ENCODE measurements around the gene ZNF280D. TPM values are rescaled to one million over a fixed set of nuclear protein-coding genes. Genes with fewer than 3 reads are reported as not detected.

Gene ZNF280D
- total RNA-seq, 1 donor from 2014 or later, result 8.7 TPM

GRCh38 chr15:56619887-56620286 lies 113.4 kb downstream of the ZNF280D start:
- no peak for FAIRE-seq
- DNase-seq (ENCODE audit: low read depth), result no peak
- Histone ChIP-seq H3K36me3 (ENCODE audit: control insufficient read depth, insufficient read depth, low read length) (no peaks in the 10 kb centered on the region), H3K27me3 (ENCODE audit: control insufficient read depth, insufficient read depth, low read length) (no peaks in the 10 kb centered on the region), H3K4me3 (ENCODE audit: low read depth, low read length) (no peak overlapping the region)
- TF ChIP-seq, protein P1, sequence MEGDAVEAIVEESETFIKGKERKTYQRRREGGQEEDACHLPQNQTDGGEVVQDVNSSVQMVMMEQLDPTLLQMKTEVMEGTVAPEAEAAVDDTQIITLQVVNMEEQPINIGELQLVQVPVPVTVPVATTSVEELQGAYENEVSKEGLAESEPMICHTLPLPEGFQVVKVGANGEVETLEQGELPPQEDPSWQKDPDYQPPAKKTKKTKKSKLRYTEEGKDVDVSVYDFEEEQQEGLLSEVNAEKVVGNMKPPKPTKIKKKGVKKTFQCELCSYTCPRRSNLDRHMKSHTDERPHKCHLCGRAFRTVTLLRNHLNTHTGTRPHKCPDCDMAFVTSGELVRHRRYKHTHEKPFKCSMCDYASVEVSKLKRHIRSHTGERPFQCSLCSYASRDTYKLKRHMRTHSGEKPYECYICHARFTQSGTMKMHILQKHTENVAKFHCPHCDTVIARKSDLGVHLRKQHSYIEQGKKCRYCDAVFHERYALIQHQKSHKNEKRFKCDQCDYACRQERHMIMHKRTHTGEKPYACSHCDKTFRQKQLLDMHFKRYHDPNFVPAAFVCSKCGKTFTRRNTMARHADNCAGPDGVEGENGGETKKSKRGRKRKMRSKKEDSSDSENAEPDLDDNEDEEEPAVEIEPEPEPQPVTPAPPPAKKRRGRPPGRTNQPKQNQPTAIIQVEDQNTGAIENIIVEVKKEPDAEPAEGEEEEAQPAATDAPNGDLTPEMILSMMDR (IDR thresholded peaks at IDR 0.05; ENCODE audit: insufficient read depth, low read length, severe bottlenecking), result no peak

- no peak for FAIRE-seq
- no peak overlapping the region for H3K4me3 ChIP-seq (ENCODE audit: low read depth, low read length)
- no peaks in the 10 kb centered on the region for H3K36me3 ChIP-seq (ENCODE audit: control insufficient read depth, insufficient read depth, low read length)
These were observed 115.7 kb downstream of the ZNF280D start for GRCh38 chr15:56617628-56618027.

GRCh38 chr15:56616551-56616950 lies 116.8 kb downstream of the ZNF280D start:
- H3K27me3 ChIP-seq (ENCODE audit: control insufficient read depth, insufficient read depth, low read length), result no peaks in the 10 kb centered on the region
- TF ChIP-seq, protein P1 (IDR thresholded peaks at IDR 0.05; ENCODE audit: insufficient read depth, low read length, severe bottlenecking), result no peak
- H3K4me3 ChIP-seq (ENCODE audit: low read depth, low read length), result no peak overlapping the region
- FAIRE-seq, result no peak
- no peak for DNase-seq (ENCODE audit: low read depth)
- H3K36me3 ChIP-seq (ENCODE audit: control insufficient read depth, insufficient read depth, low read length), result no peaks in the 10 kb centered on the region

More at GRCh38 chr15:56617628-56618027, 115.7 kb downstream of the ZNF280D start:
- TF ChIP-seq, protein P1 (IDR thresholded peaks at IDR 0.05; ENCODE audit: insufficient read depth, low read length, severe bottlenecking), result no peak
- no peaks in the 10 kb centered on the region for H3K27me3 ChIP-seq (ENCODE audit: control insufficient read depth, insufficient read depth, low read length)
- DNase-seq (ENCODE audit: low read depth), result no peak

DNA sequence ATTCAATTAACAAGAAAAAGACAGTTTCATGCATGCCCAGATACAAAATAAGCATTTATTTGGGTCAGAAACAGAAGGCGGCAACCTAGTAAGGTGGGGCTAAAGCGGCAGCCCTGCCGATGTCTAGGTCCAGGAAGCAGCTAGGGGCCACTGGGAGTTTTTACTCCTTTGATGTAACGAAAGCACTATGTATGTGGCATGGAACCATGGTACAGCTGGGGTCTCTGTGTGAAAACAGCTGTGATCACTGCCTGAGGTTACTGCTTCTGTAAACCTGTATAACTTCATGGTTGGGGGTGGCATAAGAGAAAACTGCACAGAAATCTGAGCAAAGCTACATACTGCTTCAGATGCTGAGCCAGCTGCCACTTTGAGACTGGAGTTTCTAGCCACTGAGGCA lies 119.5 kb downstream of the ZNF280D start:
- TF ChIP-seq, protein P1 (IDR thresholded peaks at IDR 0.05; ENCODE audit: insufficient read depth, low read length, severe bottlenecking), result no peak
- Histone ChIP-seq H3K36me3 (ENCODE audit: control insufficient read depth, insufficient read depth, low read length) (no peaks in the 10 kb centered on the region), H3K27me3 (ENCODE audit: control insufficient read depth, insufficient read depth, low read length) (no peaks in the 10 kb centered on the region), H3K4me3 (ENCODE audit: low read depth, low read length) (no peak overlapping the region)
- FAIRE-seq (no peak), DNase-seq (ENCODE audit: low read depth) (no peak)

GRCh38 chr15:56608993-56609392 lies 124.3 kb downstream of the ZNF280D start:
- TF ChIP-seq, protein P1 (IDR thresholded peaks at IDR 0.05; ENCODE audit: insufficient read depth, low read length, severe bottlenecking), result no peak

GRCh38 chr15:56608140-56608778 lies 125.0 kb downstream of the ZNF280D start:
- FAIRE-seq (no peak), DNase-seq (ENCODE audit: low read depth) (no peak)
- Histone ChIP-seq H3K36me3 (ENCODE audit: control insufficient read depth, insufficient read depth, low read length) (no peaks in the 10 kb centered on the region), H3K27me3 (ENCODE audit: control insufficient read depth, insufficient read depth, low read length) (no peaks in the 10 kb centered on the region), H3K4me3 (ENCODE audit: low read depth, low read length) (no peak overlapping the region)
- TF ChIP-seq, protein P1 (IDR thresholded peaks at IDR 0.05; ENCODE audit: insufficient read depth, low read length, severe bottlenecking), result no peak

More at GRCh38 chr15:56608993-56609392, 124.3 kb downstream of the ZNF280D start:
- no peaks in the 10 kb centered on the region for H3K27me3 ChIP-seq (ENCODE audit: control insufficient read depth, insufficient read depth, low read length)
- no peaks in the 10 kb centered on the region for H3K36me3 ChIP-seq (ENCODE audit: control insufficient read depth, insufficient read depth, low read length)
- no peak for FAIRE-seq
- DNase-seq (ENCODE audit: low read depth), result no peak
- H3K4me3 ChIP-seq (ENCODE audit: low read depth, low read length), result no peak overlapping the region
